B cell (primary cell): ENCODE results near the gene HDX. TPM values are rescaled to one million over a fixed set of nuclear protein-coding genes. Genes with fewer than 3 reads are reported as not detected.

Source experiments
- ATAC-seq: fragments of 200-7000 bp; cut with Tn5 transposase; one replicate; pipeline ENCODE4 v1.10.0; 2021; ENCODE audit warnings: low read depth, mild to moderate bottlenecking, moderate number of reproducible peaks, moderate library complexity
- CTCF ChIA-PET: fragments of 350-600 bp; sonication (Branson Sonifier 250); formaldehyde crosslinking; loops from one replicate; lab custom pipeline; 2021; ENCODE audit warnings: antibody characterized with exemption, inconsistent platforms; lab: Charles Lee
- POLR2A ChIA-PET: fragments of 350-600 bp; sonication (Branson Sonifier 250); formaldehyde crosslinking; loops from one replicate; lab custom pipeline; 2021; ENCODE audit warnings: antibody characterized with exemption; lab: Charles Lee
- DNase-seq: peaks from one replicate; pipeline ENCODE4 v3.0.0; 2013
- H2AFZ ChIP-seq: 2 replicates; pipeline ENCODE4 v1.6.1; 2012; ENCODE audit warnings: mild to moderate bottlenecking, low read depth, low read length; ENCODE audit not compliant: insufficient read depth, poor library complexity, severe bottlenecking
- H3K27ac ChIP-seq, 2 donors: 1 replicate in 1 of 2; 2 replicates in 1 of 2; pipeline ENCODE4 v1.5.1; 2012 to 2013; ENCODE audit warnings: low read length in 2 of 2, mild to moderate bottlenecking in 2 of 2, moderate library complexity in 1 of 2
- H3K27me3 ChIP-seq, 4 experiments: fragments of 200-600 bp in 1 of 4; sonication (generic) in 1 of 4; replicated peaks in 1 of 4; 1 replicate in 2 of 4; 2 replicates in 2 of 4; pipeline versions ENCODE4 v1.6.1 to v1.7.0; 2013 to 2016; ENCODE audit warnings: low read length in 3 of 4, mild to moderate bottlenecking in 2 of 4, mixed read lengths in 1 of 4, moderate library complexity in 1 of 4; ENCODE audit not compliant: insufficient read depth in 4 of 4, control insufficient read depth in 3 of 4; ENCODE audit errors: control extremely low read depth in 1 of 4
- H3K36me3 ChIP-seq, 2 experiments: replicated peaks in 1 of 2; 1 replicate in 1 of 2; 2 replicates in 1 of 2; pipeline versions ENCODE4 v1.6.1 to v1.7.1; 2013; ENCODE audit warnings: low read length in 1 of 2; ENCODE audit not compliant: insufficient read depth in 2 of 2, control insufficient read depth in 1 of 2; ENCODE audit errors: control extremely low read depth in 1 of 2, extremely low read depth in 1 of 2
- H3K4me1 ChIP-seq, 2 donors: fragments of 200-600 bp in 1 of 2; sonication (generic) in 1 of 2; 1 replicate in 1 of 2; 2 replicates in 1 of 2; pipeline versions ENCODE4 v1.5.1 to v1.6.1; 2013 to 2017; ENCODE audit warnings: low read length in 2 of 2; ENCODE audit not compliant: control insufficient read depth in 2 of 2, insufficient read depth in 2 of 2
- H3K4me2 ChIP-seq: replicated peaks from 2 replicates; pipeline ENCODE3; 2012; ENCODE audit warnings: mild to moderate bottlenecking, low read depth, low read length; ENCODE audit not compliant: poor library complexity, severe bottlenecking
- H3K4me3 ChIP-seq, 5 experiments: fragments of 200-600 bp in 1 of 5; sonication (generic) in 1 of 5; 1 replicate in 3 of 5; 2 replicates in 2 of 5; pipeline versions ENCODE4 v1.5.1 to v1.7.0; 2011 to 2016; ENCODE audit warnings: low read length in 4 of 5, mild to moderate bottlenecking in 4 of 5, low read depth in 2 of 5, control low read depth in 1 of 5, moderate library complexity in 1 of 5; ENCODE audit not compliant: insufficient read depth in 1 of 5; ENCODE audit errors: control extremely low read depth in 1 of 5, extremely low read depth in 1 of 5
- H3K79me2 ChIP-seq: fragments of 200-600 bp; sonication (generic); one replicate; pipeline ENCODE4 v1.6.0; 2016; ENCODE audit warnings: low read length; ENCODE audit not compliant: control insufficient read depth, insufficient read depth
- H3K9ac ChIP-seq: fragments of 200-600 bp; sonication (generic); 2 replicates; pipeline ENCODE4 v1.6.1; 2017; ENCODE audit warnings: mild to moderate bottlenecking, low read length, moderate library complexity
- H3K9me3 ChIP-seq, 3 donors: one replicate each; pipeline versions ENCODE4 v1.6.1 to v1.7.1; 2013; ENCODE audit warnings: low read length in 2 of 3; ENCODE audit not compliant: control insufficient read depth in 2 of 3, insufficient read depth in 1 of 3; ENCODE audit errors: control extremely low read depth in 1 of 3
- H4K20me1 ChIP-seq: 2 replicates; pipeline ENCODE4 v1.6.0; 2012; ENCODE audit warnings: mild to moderate bottlenecking, low read length; ENCODE audit not compliant: insufficient read depth, control insufficient read depth, poor library complexity, severe bottlenecking
- H3K27ac Mint-ChIP-seq: one replicate; pipeline ENCODE4 v1.8.0; 2021; ENCODE audit warnings: mixed read lengths
- H3K27me3 Mint-ChIP-seq: one replicate; pipeline ENCODE4 v1.8.0; 2021; ENCODE audit warnings: mixed read lengths
- H3K4me1 Mint-ChIP-seq: one replicate; pipeline ENCODE4 v1.8.0; 2021; ENCODE audit warnings: mixed read lengths
- H3K4me3 Mint-ChIP-seq: one replicate; pipeline ENCODE4 v1.8.0; 2021; ENCODE audit warnings: mixed read lengths
- H3K9me3 Mint-ChIP-seq: one replicate; pipeline ENCODE4 v1.8.0; 2022; ENCODE audit warnings: mixed read lengths; ENCODE audit not compliant: insufficient read depth
- EZH2 ChIP-seq: IDR thresholded peaks from 2 replicates; pipeline ENCODE4 v1.6.1; 2012; ENCODE audit warnings: borderline replicate concordance, low read depth, mild to moderate bottlenecking, moderate library complexity, low read length; ENCODE audit not compliant: insufficient read depth, poor library complexity, severe bottlenecking
- whole genome bisulfite sequencing: methylation state at CpG from one replicate; pipeline ENCODE4 v1.1.5; 2013; ENCODE audit warnings: missing lambda C conversion rate; ENCODE audit not compliant: insufficient coverage; 5-methylcytosine and 5-hydroxymethylcytosine counted together
- intact Hi-C: fragments of 100-400 bp; cut with micrococcal nuclease; formaldehyde crosslinking; loops from one replicate; pipeline ENCODE4 v1.10.0; 2022
- polyA plus RNA-seq: library from polyadenylated mRNA; depleted of rRNA; stranded (reverse); fragments of >200 nt; gene quantifications from 2 replicates; pipeline ENCODE4 v1.2.3, GENCODE V29; 2012
- total RNA-seq, 2 donors: library from RNA; stranded (reverse); fragments of 120-200 nt in 1 of 2; gene quantifications; 1 replicate in 1 of 2; 2 replicates in 1 of 2; pipeline versions ENCODE4 v1.2.3 to v1.2.4, GENCODE V29; 2013 to 2022
- TF ChIP-seq, protein P1 (sequence below): fragments of 200-600 bp; IDR thresholded peaks from one replicate; pipeline ENCODE4 v1.8.0; 2022; ENCODE audit warnings: antibody characterized with exemption, mild to moderate bottlenecking

Gene HDX
- total and polyA plus RNA-seq, 2 donors (not counting 1 experiment from before 2014, with no cell fraction given), result 1.00 to 3.2 TPM

DNA sequence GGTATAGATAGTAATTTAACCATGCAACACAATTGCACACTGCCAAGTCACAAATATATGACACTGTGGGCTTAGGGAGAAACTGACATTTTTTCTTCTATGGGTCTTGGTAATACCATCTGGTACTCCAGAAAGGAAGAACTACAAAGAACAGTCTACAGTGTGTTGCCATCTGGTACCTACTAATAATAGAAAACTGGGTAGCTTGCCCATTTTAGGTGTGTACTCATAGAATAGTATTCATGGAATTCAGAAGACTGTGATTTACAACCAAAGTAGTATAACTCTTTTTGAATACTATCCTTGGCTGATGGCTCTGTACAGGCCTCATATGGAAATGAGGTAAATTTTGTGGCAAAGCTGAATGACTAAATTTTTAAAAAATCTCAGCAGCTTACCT, 181.6 kb downstream of the HDX start:
- H3K79me2 ChIP-seq, result no peaks in the 10 kb centered on the region
- no peak overlapping the region for H3K4me3 ChIP-seq
- no peak for ATAC-seq
- H3K36me3 ChIP-seq, result no peaks in the 10 kb centered on the region
- ChIA-PET POLR2A (no interaction called here), CTCF (no interaction called here)
- Mint-ChIP-seq H3K9me3 (peaks cover 3% of the 10 kb centered on the region), H3K27me3 (no peaks in the 10 kb centered on the region), H3K4me3 (no peak overlapping the region), H3K4me1 (no peaks in the 10 kb centered on the region), H3K27ac (no peak overlapping the region)
- H3K27me3 ChIP-seq, result no peaks in the 10 kb centered on the region
- no peak for DNase-seq
- H3K4me2 ChIP-seq, result no peak overlapping the region
- H3K9me3 ChIP-seq, result no peaks in the 10 kb centered on the region
- H2AFZ ChIP-seq, result no peak overlapping the region
- H3K27ac ChIP-seq, result no peak overlapping the region
- H3K9ac ChIP-seq, result no peak overlapping the region
- no peaks in the 10 kb centered on the region for H4K20me1 ChIP-seq
- no peaks in the 10 kb centered on the region for H3K4me1 ChIP-seq
- TF ChIP-seq, protein P1, sequence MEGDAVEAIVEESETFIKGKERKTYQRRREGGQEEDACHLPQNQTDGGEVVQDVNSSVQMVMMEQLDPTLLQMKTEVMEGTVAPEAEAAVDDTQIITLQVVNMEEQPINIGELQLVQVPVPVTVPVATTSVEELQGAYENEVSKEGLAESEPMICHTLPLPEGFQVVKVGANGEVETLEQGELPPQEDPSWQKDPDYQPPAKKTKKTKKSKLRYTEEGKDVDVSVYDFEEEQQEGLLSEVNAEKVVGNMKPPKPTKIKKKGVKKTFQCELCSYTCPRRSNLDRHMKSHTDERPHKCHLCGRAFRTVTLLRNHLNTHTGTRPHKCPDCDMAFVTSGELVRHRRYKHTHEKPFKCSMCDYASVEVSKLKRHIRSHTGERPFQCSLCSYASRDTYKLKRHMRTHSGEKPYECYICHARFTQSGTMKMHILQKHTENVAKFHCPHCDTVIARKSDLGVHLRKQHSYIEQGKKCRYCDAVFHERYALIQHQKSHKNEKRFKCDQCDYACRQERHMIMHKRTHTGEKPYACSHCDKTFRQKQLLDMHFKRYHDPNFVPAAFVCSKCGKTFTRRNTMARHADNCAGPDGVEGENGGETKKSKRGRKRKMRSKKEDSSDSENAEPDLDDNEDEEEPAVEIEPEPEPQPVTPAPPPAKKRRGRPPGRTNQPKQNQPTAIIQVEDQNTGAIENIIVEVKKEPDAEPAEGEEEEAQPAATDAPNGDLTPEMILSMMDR, result no peak
- intact Hi-C loops, result no loop called here

DNA sequence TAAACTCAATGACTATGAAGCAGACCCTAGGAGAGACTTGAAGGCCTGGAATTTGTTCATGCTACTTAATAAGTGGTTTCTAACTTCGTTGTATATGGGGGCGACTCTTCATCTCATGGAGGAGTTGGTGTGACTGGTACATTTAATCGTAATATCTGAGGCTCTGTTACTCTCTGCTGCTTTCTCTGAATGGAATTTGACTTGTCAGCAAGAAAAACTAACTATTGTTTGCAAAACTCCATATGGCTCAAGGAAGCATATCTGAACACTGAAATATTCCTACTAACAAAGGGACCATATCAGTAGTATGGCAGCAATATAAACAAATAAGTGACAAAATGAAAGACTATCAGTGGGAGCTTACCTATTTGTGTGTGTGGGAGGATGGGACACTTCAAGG, 182.2 kb downstream of the HDX start:
- Histone ChIP-seq H3K27ac (no peak overlapping the region), H2AFZ (no peak overlapping the region), H3K27me3 (no peaks in the 10 kb centered on the region), H3K36me3 (no peaks in the 10 kb centered on the region), H3K79me2 (no peaks in the 10 kb centered on the region), H3K9me3 (no peaks in the 10 kb centered on the region), H3K9ac (no peak overlapping the region), H3K4me3 (no peak overlapping the region), H4K20me1 (no peaks in the 10 kb centered on the region), H3K4me2 (no peak overlapping the region), H3K4me1 (no peaks in the 10 kb centered on the region)
- ChIA-PET CTCF (no interaction called here), POLR2A (no interaction called here)
- DNase-seq (no peak), ATAC-seq (no peak)
- TF ChIP-seq, protein P1, result no peak
- no peak for TF ChIP-seq EZH2
- intact Hi-C loops, result no loop called here
- Mint-ChIP-seq H3K27ac (no peak overlapping the region), H3K4me3 (no peak overlapping the region), H3K4me1 (no peaks in the 10 kb centered on the region), H3K27me3 (no peaks in the 10 kb centered on the region), H3K9me3 (peaks cover 5% of the 10 kb centered on the region)
- no CpG with 5 or more reads among the region's 3 CpGs for WGBS
